Stimulated activated CD8-positive, alpha-beta memory T cell treated with anti-CD3 and anti-CD28 coated beads, Interleukin-7, amount 100 ng/mL, for 4 hours (primary cell): ENCODE measurements around the gene DNAI2.

Experiments
- DNase-seq, 2 donors: peaks; one replicate each; pipeline ENCODE4 v3.0.0-alpha.2; 2020; ENCODE audit warnings: low read depth in 2 of 2

The DNAI2 gene

GRCh38 chr17:74360899-74361229, 86.8 kb downstream of the DNAI2 start:
- DNase-seq: no peak

- no peak for DNase-seq
Measured at GRCh38 chr17:74361230-74362068, 87.4 kb downstream of the DNAI2 start, which contains the start of gene BTBD17. BTBD17 (minus strand) TSS chr17:74361868; CDS start chr17:74361819, 49 bp downstream.

GRCh38 chr17:74362069-74362405, 88.0 kb downstream of the DNAI2 start:
- DNase-seq: no peak

GRCh38 chr17:74362810-74363498, 88.9 kb downstream of the DNAI2 start:
- DNase-seq: no peak
